C4-2B (cell line): ENCODE measurements around the gene CREBL2.

Source experiments
- ZFX ChIP-seq: fragments of 450-650 bp; IDR thresholded peaks from 2 replicates; pipeline ENCODE4 v1.6.1; 2017
- TF ChIP-seq, protein P1 (sequence below): fragments of 450-650 bp; conservative IDR thresholded peaks from 2 replicates; pipeline ENCODE4 v1.5.1; 2017; ENCODE audit warnings: mild to moderate bottlenecking

- TF ChIP-seq, protein P1, sequence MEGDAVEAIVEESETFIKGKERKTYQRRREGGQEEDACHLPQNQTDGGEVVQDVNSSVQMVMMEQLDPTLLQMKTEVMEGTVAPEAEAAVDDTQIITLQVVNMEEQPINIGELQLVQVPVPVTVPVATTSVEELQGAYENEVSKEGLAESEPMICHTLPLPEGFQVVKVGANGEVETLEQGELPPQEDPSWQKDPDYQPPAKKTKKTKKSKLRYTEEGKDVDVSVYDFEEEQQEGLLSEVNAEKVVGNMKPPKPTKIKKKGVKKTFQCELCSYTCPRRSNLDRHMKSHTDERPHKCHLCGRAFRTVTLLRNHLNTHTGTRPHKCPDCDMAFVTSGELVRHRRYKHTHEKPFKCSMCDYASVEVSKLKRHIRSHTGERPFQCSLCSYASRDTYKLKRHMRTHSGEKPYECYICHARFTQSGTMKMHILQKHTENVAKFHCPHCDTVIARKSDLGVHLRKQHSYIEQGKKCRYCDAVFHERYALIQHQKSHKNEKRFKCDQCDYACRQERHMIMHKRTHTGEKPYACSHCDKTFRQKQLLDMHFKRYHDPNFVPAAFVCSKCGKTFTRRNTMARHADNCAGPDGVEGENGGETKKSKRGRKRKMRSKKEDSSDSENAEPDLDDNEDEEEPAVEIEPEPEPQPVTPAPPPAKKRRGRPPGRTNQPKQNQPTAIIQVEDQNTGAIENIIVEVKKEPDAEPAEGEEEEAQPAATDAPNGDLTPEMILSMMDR: no peak
- TF ChIP-seq ZFX: no peak
Measured at GRCh38 chr12:12609692-12610091, 2.0 kb upstream of the CREBL2 start.
